Activated naive CD4-positive, alpha-beta T cell treated with anti-CD3 and anti-CD28 coated beads, Interleukin-2, amount 50 U/mL, for 16 hours (primary cell): ENCODE results near the gene TBX6.
A peak's percentile ranks its signal among the peaks of the same experiment; 100 is the strongest.

Source experiments
- DNase-seq: peaks from one replicate; pipeline ENCODE4 v3.0.0-alpha.2; 2020

Gene TBX6

GRCh38 chr16:30085820-30086219 lies 5.9 kb downstream of the TBX6 start:
- DNase-seq: no peak

DNA sequence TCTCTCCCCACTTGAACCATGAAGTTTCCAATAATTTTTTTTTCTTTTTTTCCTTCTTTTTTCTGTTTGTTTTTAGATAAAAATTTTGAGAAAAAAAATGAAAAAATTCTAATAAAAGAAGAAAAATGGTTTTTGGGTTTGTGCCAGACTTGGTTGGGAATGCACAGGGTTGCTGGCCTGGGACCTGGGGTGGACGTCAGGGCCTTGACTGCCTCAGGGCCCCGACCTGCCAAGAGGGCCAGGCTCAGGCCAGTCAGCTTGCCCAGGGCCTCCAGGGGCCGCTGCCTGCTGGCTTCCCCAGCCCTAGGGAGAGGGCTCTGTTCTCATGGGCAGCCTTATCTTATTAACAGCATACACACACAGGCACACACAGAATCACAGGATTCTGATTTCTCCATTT lies 6.5 kb downstream of the TBX6 start:
- no peak for DNase-seq

- DNase-seq: no peak
Observed at GRCh38 chr16:30084816-30085159, 6.9 kb downstream of the TBX6 start.

- DNase-seq: no peak
Observed at GRCh38 chr16:30084096-30084815, 7.5 kb downstream of the TBX6 start.

GRCh38 chr16:30083216-30084055 lies 8.3 kb downstream of the TBX6 start:
- DNase-seq: no peak

DNA sequence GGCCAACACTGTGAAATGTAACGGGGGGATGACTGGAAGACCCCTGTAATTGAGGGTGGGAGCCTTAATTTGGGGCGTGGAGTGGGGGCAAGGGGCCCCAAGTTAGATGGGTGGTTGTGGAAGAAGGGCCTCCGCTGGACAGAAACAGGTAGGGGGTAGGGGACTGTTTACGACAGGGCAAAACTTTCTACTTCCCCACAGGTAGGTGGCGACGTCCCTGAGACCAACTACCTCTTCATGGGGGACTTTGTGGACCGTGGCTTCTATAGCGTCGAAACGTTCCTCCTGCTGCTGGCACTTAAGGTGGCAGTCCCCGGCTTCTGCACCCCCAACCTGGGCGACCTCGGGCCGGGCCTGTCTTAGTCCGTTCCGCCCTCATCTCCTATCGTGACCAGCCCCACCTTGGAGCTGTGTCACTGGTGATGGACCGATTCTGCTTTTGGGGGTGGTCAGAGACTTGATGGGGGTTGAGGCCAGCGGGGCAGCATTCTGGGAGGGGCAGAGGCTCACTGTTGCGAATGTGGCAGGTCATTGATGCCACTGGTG lies 9.1 kb downstream of the TBX6 start:
- DNase-seq: no peak

DNA sequence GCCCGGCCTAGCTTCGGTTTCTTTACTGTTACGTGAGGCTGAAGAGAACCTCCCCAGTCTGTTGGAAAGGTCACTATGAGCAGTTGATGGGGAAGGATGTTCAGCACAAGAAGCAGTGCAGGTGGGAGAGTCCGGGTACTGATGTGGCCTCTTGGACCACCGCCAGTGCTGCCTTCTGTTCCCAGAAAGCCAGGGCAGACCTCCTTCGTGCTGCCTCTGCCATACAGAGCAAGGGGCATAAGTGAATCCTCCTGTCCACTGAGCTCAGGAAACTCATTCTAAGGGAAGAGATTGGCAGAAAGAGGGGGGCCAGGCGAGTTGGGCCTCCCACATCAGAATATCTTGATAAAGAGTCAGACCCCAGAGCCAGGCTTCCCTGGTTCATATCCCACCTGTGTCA lies 12.2 kb downstream of the TBX6 start:
- no peak for DNase-seq

GRCh38 chr16:30078744-30079143 lies 13.0 kb downstream of the TBX6 start:
- DNase-seq: no peak

- no peak for DNase-seq
Observed at GRCh38 chr16:30077656-30078055, 14.1 kb downstream of the TBX6 start.

GRCh38 chr16:30076276-30076791 lies 15.4 kb downstream of the TBX6 start:
- no peak for DNase-seq

DNA sequence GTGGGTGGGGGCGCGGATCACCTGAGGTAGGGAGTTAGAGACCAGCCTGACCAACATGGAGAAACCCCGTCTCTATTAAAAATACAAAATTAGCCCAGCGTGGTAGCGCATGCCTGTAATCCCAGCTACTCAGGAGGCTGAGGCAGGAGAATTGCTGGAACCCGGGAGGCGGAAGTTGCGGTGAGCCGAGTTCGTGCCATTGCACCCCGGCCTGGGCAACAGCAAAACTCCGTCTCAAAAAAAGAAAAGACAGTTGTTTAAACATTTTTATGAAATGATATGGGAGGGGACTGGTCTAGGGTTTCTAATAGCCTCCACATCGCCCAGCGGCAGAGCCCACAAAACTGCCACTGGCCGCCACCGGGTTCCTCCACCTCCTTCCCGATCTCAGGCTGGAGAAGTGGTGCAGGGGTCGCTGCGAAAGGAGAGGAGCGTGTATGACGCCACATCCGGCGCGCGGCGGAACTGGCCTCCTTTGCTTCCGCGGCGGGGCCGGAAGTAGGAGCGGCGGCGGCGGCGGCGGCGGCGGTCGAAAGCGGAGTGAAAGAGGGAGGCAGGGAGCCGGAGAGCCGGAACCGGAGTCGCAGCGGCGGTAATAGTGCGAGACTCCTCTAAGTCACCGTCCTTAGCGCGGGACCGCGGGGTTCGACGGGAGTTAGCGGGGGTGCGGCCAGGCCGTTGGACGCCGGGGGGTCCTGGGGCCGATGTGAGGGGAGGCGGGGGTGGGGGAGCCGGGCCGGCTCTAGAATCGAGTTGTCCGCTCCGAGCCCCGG lies 16.0 kb downstream of the TBX6 start, which contains the start of gene PPP4C:
Gene PPP4C, plus strand, starts transcription at position 492 of the 773 bp plus-strand sequence. CDS start 384 bp downstream, outside the sequence.
- DNase-seq: peak; percentile 91

- no peak for DNase-seq
Observed at GRCh38 chr16:30070490-30070889, 21.2 kb downstream of the TBX6 start.

- no peak for DNase-seq
Observed at GRCh38 chr16:30069611-30070462, 21.9 kb downstream of the TBX6 start.

DNA sequence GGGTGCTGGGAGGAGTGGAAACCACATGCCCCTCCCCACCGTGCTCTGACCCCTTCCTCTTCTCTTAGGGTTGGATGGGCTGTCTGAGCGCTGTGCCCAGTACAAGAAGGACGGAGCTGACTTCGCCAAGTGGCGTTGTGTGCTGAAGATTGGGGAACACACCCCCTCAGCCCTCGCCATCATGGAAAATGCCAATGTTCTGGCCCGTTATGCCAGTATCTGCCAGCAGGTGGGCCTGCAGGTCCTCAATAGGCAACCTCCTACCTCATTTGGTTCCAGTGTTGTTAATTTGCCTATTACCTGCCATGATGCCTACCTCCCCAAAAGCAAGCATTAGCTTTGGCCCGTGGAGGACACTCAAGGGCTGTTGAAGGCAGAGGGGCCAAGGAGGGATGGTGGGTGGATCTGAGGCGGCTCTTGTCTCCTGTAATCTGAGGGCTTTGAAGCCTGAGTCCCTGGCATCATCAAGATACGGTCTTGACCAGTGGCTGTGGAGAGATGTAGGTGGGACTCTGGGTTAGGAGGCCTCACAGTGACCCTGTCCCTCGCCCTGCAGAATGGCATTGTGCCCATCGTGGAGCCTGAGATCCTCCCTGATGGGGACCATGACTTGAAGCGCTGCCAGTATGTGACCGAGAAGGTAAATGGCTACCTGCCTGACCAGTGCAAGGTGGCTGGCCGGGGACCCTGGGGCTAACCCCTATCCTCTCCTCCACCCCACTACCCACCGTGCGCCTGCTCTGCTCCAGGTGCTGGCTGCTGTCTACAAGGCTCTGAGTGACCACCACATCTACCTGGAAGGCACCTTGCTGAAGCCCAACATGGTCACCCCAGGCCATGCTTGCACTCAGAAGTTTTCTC lies 22.7 kb downstream of the TBX6 start:
- DNase-seq: peak; percentile 67

- DNase-seq: no peak
Observed at GRCh38 chr16:30068333-30068732, 23.4 kb downstream of the TBX6 start.

DNA sequence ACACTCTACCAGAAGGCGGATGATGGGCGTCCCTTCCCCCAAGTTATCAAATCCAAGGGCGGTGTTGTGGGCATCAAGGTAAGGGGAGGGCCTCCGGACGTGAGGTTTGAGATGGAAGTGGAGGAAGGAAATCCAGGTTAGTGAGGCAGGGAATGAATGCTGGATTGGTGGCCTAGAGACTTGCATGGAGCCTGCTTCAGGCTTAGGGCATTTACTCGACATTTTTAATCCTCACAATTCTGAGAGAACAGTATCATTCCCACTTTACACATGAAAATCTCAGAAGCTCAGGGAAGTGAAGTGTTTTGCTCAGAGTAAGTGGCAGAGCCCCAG lies 24.2 kb downstream of the TBX6 start:
- no peak for DNase-seq

DNA sequence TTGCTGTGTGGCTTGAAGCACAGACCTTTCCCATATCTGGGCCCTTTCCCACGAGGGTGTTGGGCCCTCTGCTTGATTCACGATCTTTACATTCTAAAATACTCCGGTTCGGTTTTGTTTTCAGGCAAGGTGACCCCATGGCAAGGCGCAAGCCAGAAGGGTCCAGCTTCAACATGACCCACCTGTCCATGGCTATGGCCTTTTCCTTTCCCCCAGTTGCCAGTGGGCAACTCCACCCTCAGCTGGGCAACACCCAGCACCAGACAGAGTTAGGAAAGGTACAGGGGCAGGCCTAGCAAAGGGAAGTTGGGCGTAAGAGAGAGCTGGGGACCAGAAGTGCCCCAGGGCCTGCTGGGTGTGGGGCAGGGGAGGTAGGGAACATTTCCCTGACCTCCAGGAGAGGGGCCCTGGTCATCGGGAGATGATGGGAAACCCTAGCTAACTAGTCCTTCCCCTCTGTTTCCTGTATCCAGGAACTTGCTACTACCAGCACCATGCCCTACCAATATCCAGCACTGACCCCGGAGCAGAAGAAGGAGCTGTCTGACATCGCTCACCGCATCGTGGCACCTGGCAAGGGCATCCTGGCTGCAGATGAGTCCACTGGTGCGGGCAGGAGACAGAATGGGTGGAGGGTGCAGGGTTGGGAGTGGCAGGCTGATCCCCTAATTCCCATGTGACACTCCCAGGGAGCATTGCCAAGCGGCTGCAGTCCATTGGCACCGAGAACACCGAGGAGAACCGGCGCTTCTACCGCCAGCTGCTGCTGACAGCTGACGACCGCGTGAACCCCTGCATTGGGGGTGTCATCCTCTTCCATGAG lies 24.8 kb downstream of the TBX6 start:
- no peak for DNase-seq

GRCh38 chr16:30065943-30066760 lies 25.6 kb downstream of the TBX6 start:
- peak; percentile 51 for DNase-seq
